A549 treated with DMSO at 1 μM for 4 hours (cell line): ENCODE results near the gene SHISA3. TPM values are rescaled to one million over a fixed set of nuclear protein-coding genes. Genes with fewer than 3 reads are reported as not detected.

Experiments
- total RNA-seq: library from RNA; stranded (reverse); fragments of 200-300 nt; extraction: Qiagen RNA extraction; gene quantifications from 5 replicates; pipeline ENCODE4 v1.2.3, GENCODE V29; 2022; ENCODE audit warnings: low read depth

SHISA3 gene
- not detected in 5 replicates for total RNA-seq

GRCh38 chr4:42396752-42397634 is at the start of gene SHISA3:
TSS of gene SHISA3 (plus strand) at chr4:42397488. CDS start at chr4:42398057, 569 bp downstream.

Other genes with a start within 250 kb of the SHISA3 start
- not detected in 5 replicates for gene BEND4, start 244.8 kb upstream of the SHISA3 start, total RNA-seq